Endodermal cell (in vitro differentiated cells): ENCODE results near the gene PSD2. TPM values are rescaled to one million over a fixed set of nuclear protein-coding genes. Genes with fewer than 3 reads are reported as not detected.

ENCODE experiments used
- DNase-seq: peaks from one replicate; pipeline ENCODE4 v3.0.0-alpha.2; 2017
- H3K27ac ChIP-seq: 2 replicates; pipeline ENCODE4 v1.5.1; 2013; ENCODE audit warnings: mild to moderate bottlenecking, low read depth, low read length, moderate library complexity
- H3K27me3 ChIP-seq: 2 replicates; pipeline ENCODE4 v1.6.1; 2013; ENCODE audit warnings: mild to moderate bottlenecking, low read length, moderate library complexity; ENCODE audit not compliant: insufficient read depth, control insufficient read depth, poor library complexity, severe bottlenecking
- H3K36me3 ChIP-seq: 2 replicates; pipeline ENCODE4 v1.7.0; 2013; ENCODE audit warnings: mild to moderate bottlenecking, low read length, moderate library complexity; ENCODE audit not compliant: control insufficient read depth, insufficient read depth
- H3K4me1 ChIP-seq: one replicate; pipeline ENCODE4 v1.7.0; 2013; ENCODE audit warnings: low read length; ENCODE audit not compliant: control insufficient read depth, insufficient read depth
- H3K4me3 ChIP-seq: 2 replicates; pipeline ENCODE4 v1.5.1; 2013; ENCODE audit warnings: mild to moderate bottlenecking, low read length, moderate library complexity
- H3K9ac ChIP-seq: 2 replicates; pipeline ENCODE4 v1.6.1; 2013; ENCODE audit warnings: mild to moderate bottlenecking, low read length, moderate library complexity; ENCODE audit not compliant: poor library complexity, severe bottlenecking; ENCODE audit errors: extremely low read depth
- H3K9me3 ChIP-seq: 2 replicates; pipeline ENCODE4 v1.6.1; 2013; ENCODE audit warnings: mild to moderate bottlenecking, low read length, moderate library complexity; ENCODE audit not compliant: control insufficient read depth
- H3K27ac Mint-ChIP-seq: 2 replicates; pipeline ENCODE4 v1.8.0; 2020; ENCODE audit warnings: mixed read lengths
- H3K27me3 Mint-ChIP-seq: 2 replicates; pipeline ENCODE4 v1.8.0; 2021; ENCODE audit warnings: mild to moderate bottlenecking, mixed read lengths; ENCODE audit not compliant: insufficient read depth
- H3K36me3 Mint-ChIP-seq: 2 replicates; pipeline ENCODE4 v1.8.0; 2020; ENCODE audit warnings: low read depth, mixed read lengths
- H3K4me1 Mint-ChIP-seq: 2 replicates; pipeline ENCODE4 v1.8.0; 2020; ENCODE audit warnings: mixed read lengths
- H3K4me3 Mint-ChIP-seq: 2 replicates; pipeline ENCODE4 v1.8.0; 2020; ENCODE audit warnings: mild to moderate bottlenecking, moderate library complexity, mixed read lengths
- H3K9me3 Mint-ChIP-seq: 2 replicates; pipeline ENCODE4 v1.8.0; 2020; ENCODE audit warnings: mild to moderate bottlenecking, mixed read lengths
- CTCF ChIP-seq: fragments of 200-600 bp; sonication (generic); conservative IDR thresholded peaks from 2 replicates; pipeline ENCODE4 v1.5.0; 2021; ENCODE audit warnings: antibody characterized with exemption, mild to moderate bottlenecking
- WGBS, 2 experiments: methylation state at CpG; one replicate each; pipeline versions ENCODE4 v1.1.5 to v1.1.7; 2013; ENCODE audit warnings: missing lambda C conversion rate in 2 of 2, mixed read lengths in 1 of 2; ENCODE audit not compliant: insufficient coverage in 1 of 2, insufficient read length in 1 of 2; 5-methylcytosine and 5-hydroxymethylcytosine counted together
- total RNA-seq, 2 donors: library from RNA; stranded (reverse); fragmentation: NEBNext Ultra II Directional in 1 of 2; extraction: Animal tissue kit (Norgen Biotek cat#: 25700) in 1 of 2; gene quantifications; 2 replicates in 1 of 2; 3 replicates in 1 of 2; pipeline ENCODE4 v1.2.1, GENCODE V29; 2021

Gene PSD2
- total RNA-seq, 2 donors from 2014 or later: 0.55 to 2.5 TPM

- peaks cover 49% of the 10 kb centered on the region for H3K27me3 Mint-ChIP-seq
- no peaks in the 10 kb centered on the region for H3K9me3 Mint-ChIP-seq
- H3K36me3 ChIP-seq: no peaks in the 10 kb centered on the region
- H3K36me3 Mint-ChIP-seq: no peaks in the 10 kb centered on the region
- WGBS, 2 experiments: 85 to 100% methylated on average over 1 to 4 of the region's 4 CpGs
- no peak overlapping the region for H3K4me3 Mint-ChIP-seq
- peaks cover 12% of the 10 kb centered on the region for H3K4me1 Mint-ChIP-seq
- H3K4me1 ChIP-seq: no peaks in the 10 kb centered on the region
- H3K27ac Mint-ChIP-seq: no peak overlapping the region
- no peak overlapping the region for H3K9ac ChIP-seq
- H3K9me3 ChIP-seq: no peaks in the 10 kb centered on the region
- H3K4me3 ChIP-seq: no peak overlapping the region
- TF ChIP-seq CTCF: no peak
- no peak overlapping the region for H3K27ac ChIP-seq
- no peak for DNase-seq
- H3K27me3 ChIP-seq: peaks cover 24% of the 10 kb centered on the region
Observed at GRCh38 chr5:139767960-139768359, 27.6 kb upstream of the PSD2 start.

- no peak overlapping the region for H3K4me3 ChIP-seq
- no peak overlapping the region for H3K27ac ChIP-seq
- 86 to 90% methylated on average over 7 of the region's 7 CpGs for WGBS, 2 experiments
- H3K36me3 Mint-ChIP-seq: no peaks in the 10 kb centered on the region
- H3K4me1 Mint-ChIP-seq: peaks cover 10% of the 10 kb centered on the region
- no peaks in the 10 kb centered on the region for H3K36me3 ChIP-seq
- TF ChIP-seq CTCF: no peak
- peaks cover 46% of the 10 kb centered on the region for H3K27me3 Mint-ChIP-seq
- no peak overlapping the region for H3K27ac Mint-ChIP-seq
- H3K27me3 ChIP-seq: peaks cover 14% of the 10 kb centered on the region
- no peak for DNase-seq
- no peaks in the 10 kb centered on the region for H3K9me3 Mint-ChIP-seq
- H3K9me3 ChIP-seq: no peaks in the 10 kb centered on the region
- H3K4me1 ChIP-seq: no peaks in the 10 kb centered on the region
- no peak overlapping the region for H3K9ac ChIP-seq
- H3K4me3 Mint-ChIP-seq: no peak overlapping the region
Observed at GRCh38 chr5:139768807-139769465, 26.7 kb upstream of the PSD2 start.

- no peak overlapping the region for H3K27ac ChIP-seq
- H3K4me3 ChIP-seq: no peak overlapping the region
- Mint-ChIP-seq H3K27ac (no peak overlapping the region), H3K9me3 (no peaks in the 10 kb centered on the region), H3K27me3 (peaks cover 45% of the 10 kb centered on the region), H3K4me1 (peaks cover 10% of the 10 kb centered on the region), H3K4me3 (no peak overlapping the region), H3K36me3 (no peaks in the 10 kb centered on the region)
- H3K9me3 ChIP-seq: no peaks in the 10 kb centered on the region
- H3K27me3 ChIP-seq: peaks cover 9% of the 10 kb centered on the region
- DNase-seq: no peak
- no peaks in the 10 kb centered on the region for H3K36me3 ChIP-seq
- no peaks in the 10 kb centered on the region for H3K4me1 ChIP-seq
- no peak for TF ChIP-seq CTCF
- 92% methylated on average over 3 of the region's 3 CpGs; no CpG with 5 or more reads in 1 of the 2 experiments for WGBS, 2 experiments
- no peak overlapping the region for H3K9ac ChIP-seq
Observed at GRCh38 chr5:139769477-139769876, 26.1 kb upstream of the PSD2 start.
